Vagina (tissue), 2 donors: ENCODE measurements around the gene PLEKHF1.

Experiments
- CTCF ChIP-seq, 3 experiments: fragments of 450-650 bp in 2 of 3; fragments of 200-600 bp in 1 of 3; sonication (generic) in 1 of 3; IDR thresholded peaks; one replicate each; pipeline ENCODE4 v1.5.1; 2017 to 2019; ENCODE audit warnings: antibody characterized with exemption in 3 of 3, mild to moderate bottlenecking in 2 of 3, moderate library complexity in 2 of 3
- POLR2A ChIP-seq, 2 donors: fragments of 450-650 bp; IDR thresholded peaks; one replicate each; pipeline ENCODE4 v1.6.1; 2017; ENCODE audit warnings: antibody characterized with exemption in 2 of 2, mild to moderate bottlenecking in 2 of 2, moderate library complexity in 2 of 2

DNA sequence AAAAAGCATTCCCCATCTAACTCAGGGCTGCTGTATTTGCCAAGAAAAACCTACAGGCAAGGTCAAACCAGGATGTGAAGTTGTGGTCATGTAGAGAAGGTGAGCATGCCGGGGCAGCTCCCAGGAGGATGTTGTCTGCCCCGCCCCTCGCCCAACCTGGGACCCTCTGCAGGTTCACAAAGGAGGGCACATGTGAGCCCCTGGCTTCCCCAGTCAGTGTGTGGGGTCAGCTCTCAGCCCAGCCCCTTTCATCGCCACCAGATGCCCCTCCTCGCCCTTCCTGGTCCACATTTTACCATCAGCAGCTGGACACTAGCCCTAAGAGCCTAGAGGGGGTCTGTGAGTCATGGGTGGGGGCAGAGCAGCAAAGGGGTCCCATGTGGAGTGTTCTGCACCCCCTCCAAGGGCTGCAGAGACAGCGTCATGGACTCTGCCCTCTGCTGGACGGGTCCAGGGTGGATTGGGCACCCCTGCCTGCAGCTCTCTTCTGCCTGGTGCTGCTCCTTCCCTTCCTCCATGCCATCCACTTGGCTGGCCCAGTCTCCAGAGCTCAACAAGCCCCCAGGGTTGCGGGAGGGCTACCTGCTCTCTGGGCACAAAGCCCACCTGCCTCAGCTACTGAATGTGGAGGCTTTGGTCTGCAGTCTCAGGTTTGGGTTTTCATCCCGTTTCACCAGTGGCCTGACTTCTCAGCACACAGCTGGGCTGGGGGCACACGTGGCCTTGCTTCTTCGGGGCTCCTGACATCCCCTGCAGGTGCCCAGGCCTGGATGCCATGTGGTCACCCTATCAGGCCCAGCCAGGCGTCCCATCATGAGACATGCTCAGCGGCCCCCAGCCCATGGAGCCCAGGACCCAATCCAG is 3.7 kb downstream of the PLEKHF1 start:
- TF ChIP-seq POLR2A (IDR thresholded peaks at IDR 0.05) (no peak), CTCF (IDR thresholded peaks at IDR 0.05) (no peak)
